H1 (cell line): ENCODE results near the gene CFAP100.

ENCODE experiments used
- BRCA1 ChIP-seq: IDR thresholded peaks from 2 replicates; pipeline ENCODE4 v1.6.1; 2012; ENCODE audit warnings: low read depth, low read length, improper control_type of control experiment
- CTBP2 ChIP-seq: IDR thresholded peaks from 2 replicates; pipeline ENCODE4 v1.7.0; 2011; ENCODE audit warnings: borderline replicate concordance, mild to moderate bottlenecking, moderate library complexity, mixed read lengths, low read length; ENCODE audit not compliant: insufficient read depth, insufficient read length
- GTF2F1 ChIP-seq: IDR thresholded peaks from 2 replicates; pipeline ENCODE4 v1.6.1; 2012; ENCODE audit warnings: low read depth, low read length, improper control_type of control experiment, borderline replicate concordance
- HDAC6 ChIP-seq: IDR thresholded peaks from one replicate; pipeline ENCODE4 v1.7.1; 2012; ENCODE audit warnings: low read depth, mild to moderate bottlenecking, inconsistent platforms, low read length, moderate library complexity
- MAFK ChIP-seq: IDR thresholded peaks from 2 replicates; pipeline ENCODE4 v1.6.1; 2012; ENCODE audit warnings: low read depth, mild to moderate bottlenecking, improper control_type of control experiment, low read length
- POLR2AphosphoS5 ChIP-seq: IDR thresholded peaks from 2 replicates; pipeline ENCODE4 v1.6.1; 2011; ENCODE audit warnings: low read depth, low read length
- TF ChIP-seq, protein P1 (sequence below), 3 experiments: IDR thresholded peaks; 1 replicate in 2 of 3; 2 replicates in 1 of 3; pipeline versions ENCODE4 v1.5.1 to v1.6.1; 2011; ENCODE audit warnings: low read length in 3 of 3, mild to moderate bottlenecking in 3 of 3, inconsistent platforms in 2 of 3, low read depth in 1 of 3, moderate library complexity in 1 of 3; ENCODE audit not compliant: insufficient read depth in 1 of 3; ENCODE audit errors: control extremely low read depth in 1 of 3
- TF ChIP-seq, protein P2 (sequence below): IDR thresholded peaks from 2 replicates; pipeline ENCODE4 v1.6.1; 2012; ENCODE audit warnings: inconsistent platforms

DNA sequence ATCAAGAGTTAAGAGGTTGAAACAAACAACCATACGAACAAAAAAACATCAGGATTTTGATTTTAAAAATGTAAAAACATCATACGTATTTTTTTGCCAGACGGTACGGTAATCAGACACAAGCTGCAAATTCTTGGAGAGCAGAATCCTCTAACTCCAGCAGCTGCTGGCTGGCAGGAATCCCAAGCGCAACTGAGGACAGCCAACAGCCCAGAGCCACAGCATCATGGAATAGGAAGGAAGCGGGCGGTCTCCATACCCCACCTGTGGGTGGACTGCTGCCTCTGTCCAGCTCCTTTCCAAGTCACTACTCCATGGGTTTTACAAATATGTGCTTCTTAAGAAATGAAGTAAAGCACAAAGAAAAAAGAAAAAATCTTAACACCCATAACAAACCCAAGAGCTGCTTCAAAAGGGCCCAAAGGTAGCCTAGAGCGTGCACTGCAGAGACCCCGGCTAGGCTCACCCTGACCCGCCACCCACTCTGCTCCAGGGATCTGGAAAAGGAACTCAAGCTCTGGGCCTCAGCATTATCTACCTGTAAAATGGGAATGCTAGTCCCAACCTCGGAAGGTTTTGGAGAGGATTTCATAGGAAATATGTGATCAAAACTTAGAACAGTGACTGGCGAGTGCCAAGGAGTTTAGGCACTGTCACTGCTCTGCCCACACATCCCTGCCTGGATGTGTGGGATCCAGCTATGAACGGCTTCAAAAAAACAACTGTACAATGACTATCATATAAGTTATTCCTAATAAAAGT lies 47.6 kb downstream of the CFAP100 start:
- TF ChIP-seq CTBP2 (no peak), GTF2F1 (no peak), HDAC6 (no peak), BRCA1 (no peak), POLR2AphosphoS5 (no peak), MAFK (no peak)
- TF ChIP-seq, protein P1, sequence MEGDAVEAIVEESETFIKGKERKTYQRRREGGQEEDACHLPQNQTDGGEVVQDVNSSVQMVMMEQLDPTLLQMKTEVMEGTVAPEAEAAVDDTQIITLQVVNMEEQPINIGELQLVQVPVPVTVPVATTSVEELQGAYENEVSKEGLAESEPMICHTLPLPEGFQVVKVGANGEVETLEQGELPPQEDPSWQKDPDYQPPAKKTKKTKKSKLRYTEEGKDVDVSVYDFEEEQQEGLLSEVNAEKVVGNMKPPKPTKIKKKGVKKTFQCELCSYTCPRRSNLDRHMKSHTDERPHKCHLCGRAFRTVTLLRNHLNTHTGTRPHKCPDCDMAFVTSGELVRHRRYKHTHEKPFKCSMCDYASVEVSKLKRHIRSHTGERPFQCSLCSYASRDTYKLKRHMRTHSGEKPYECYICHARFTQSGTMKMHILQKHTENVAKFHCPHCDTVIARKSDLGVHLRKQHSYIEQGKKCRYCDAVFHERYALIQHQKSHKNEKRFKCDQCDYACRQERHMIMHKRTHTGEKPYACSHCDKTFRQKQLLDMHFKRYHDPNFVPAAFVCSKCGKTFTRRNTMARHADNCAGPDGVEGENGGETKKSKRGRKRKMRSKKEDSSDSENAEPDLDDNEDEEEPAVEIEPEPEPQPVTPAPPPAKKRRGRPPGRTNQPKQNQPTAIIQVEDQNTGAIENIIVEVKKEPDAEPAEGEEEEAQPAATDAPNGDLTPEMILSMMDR (IDR thresholded peaks at IDR 0.05; ENCODE audit: control extremely low read depth in 1 of 3, insufficient read depth in 1 of 3, low read depth in 1 of 3, low read length in 3 of 3), result no peak
- TF ChIP-seq, protein P2, sequence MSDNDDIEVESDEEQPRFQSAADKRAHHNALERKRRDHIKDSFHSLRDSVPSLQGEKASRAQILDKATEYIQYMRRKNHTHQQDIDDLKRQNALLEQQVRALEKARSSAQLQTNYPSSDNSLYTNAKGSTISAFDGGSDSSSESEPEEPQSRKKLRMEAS, result no peak
